Suprapubic skin (tissue), 4 donors: Measurements from ENCODE around the gene SLC16A4.

ENCODE experiments used
- CTCF ChIP-seq, 2 donors: fragments of 200-600 bp in 1 of 2; fragments of 450-650 bp in 1 of 2; sonication (generic) in 1 of 2; IDR thresholded peaks; one replicate each; pipeline ENCODE4 v1.5.1; 2016 to 2019; ENCODE audit warnings: antibody characterized with exemption in 2 of 2, mild to moderate bottlenecking in 1 of 2, moderate library complexity in 1 of 2
- EP300 ChIP-seq: sonication (generic); formaldehyde crosslinking; IDR thresholded peaks from one replicate; pipeline ENCODE4 v1.6.1; 2017; ENCODE audit warnings: antibody characterized with exemption
- POLR2A ChIP-seq, 2 donors: fragments of 450-650 bp; IDR thresholded peaks; one replicate each; pipeline ENCODE4 v1.6.1; 2017; ENCODE audit warnings: antibody characterized with exemption in 2 of 2, mild to moderate bottlenecking in 2 of 2, moderate library complexity in 2 of 2
- POLR2AphosphoS5 ChIP-seq, 3 donors: sonication (generic); formaldehyde crosslinking; IDR thresholded peaks; one replicate each; pipeline ENCODE4 v1.6.1; 2017; ENCODE audit warnings: antibody characterized with exemption in 3 of 3

DNA sequence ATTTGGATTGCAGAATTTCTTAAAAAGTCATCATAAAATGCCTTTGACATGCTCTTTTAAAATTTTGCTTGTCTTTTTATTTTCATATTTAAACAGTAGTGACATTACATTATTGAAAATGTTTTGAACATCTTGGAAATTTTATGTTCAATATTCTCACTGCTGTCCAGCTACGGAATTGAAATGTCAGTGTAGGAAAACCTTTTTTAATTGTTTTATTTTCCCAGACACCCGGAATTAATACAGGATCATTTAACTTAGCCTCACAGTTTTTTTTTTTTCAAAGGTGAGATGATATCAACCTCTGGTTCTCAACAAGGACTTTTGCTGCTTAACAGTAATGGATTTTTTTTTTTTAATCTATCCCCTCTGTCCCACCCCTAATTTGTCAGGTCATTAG lies 47.6 kb downstream of the SLC16A4 start:
- no peak for TF ChIP-seq POLR2A (IDR thresholded peaks at IDR 0.05)
- no peak for TF ChIP-seq CTCF (IDR thresholded peaks at IDR 0.05)
- no peak for TF ChIP-seq POLR2AphosphoS5 (IDR thresholded peaks at IDR 0.05)
- TF ChIP-seq EP300 = no peak
